Measurements from ENCODE around the gene PEMT. TPM values are rescaled to one million over a fixed set of nuclear protein-coding genes. Genes with fewer than 3 reads are reported as not detected.

The PEMT gene
- total RNA-seq, 1 experiment from 2014 or later, result 178 TPM

GRCh38 chr17:17463821-17464220, 127.7 kb downstream of the PEMT start:
- ATAC-seq (no peak), DNase-seq (no peak)
- H3K36me3 ChIP-seq (ENCODE audit: low read depth, low read length), result no peaks in the 10 kb centered on the region
- H4K20me1 ChIP-seq (ENCODE audit: low read length), result no peaks in the 10 kb centered on the region
- H3K9me3 ChIP-seq (ENCODE audit: low read length), result no peaks in the 10 kb centered on the region
- peaks cover 3% of the 10 kb centered on the region; the same call in 1 of the 2 replicates for H3K27me3 ChIP-seq (ENCODE audit: low read length)
- H3K4me1 ChIP-seq (ENCODE audit: insufficient read depth, low read length), result peaks cover 15% of the 10 kb centered on the region
- no peak overlapping the region for H3K27ac ChIP-seq (ENCODE audit: low read length)
- H3K4me3 ChIP-seq (ENCODE audit: low read length), result no peak overlapping the region
- no peak overlapping the region for H3K9ac ChIP-seq (ENCODE audit: low read length)
- no peak overlapping the region for H3K4me2 ChIP-seq (ENCODE audit: low read length)
- TF ChIP-seq EZH2 (IDR thresholded peaks at IDR 0.05; ENCODE audit: low read length, unreplicated experiment) (no peak), CTCF (conservative IDR thresholded peaks at IDR 0.05; ENCODE audit: low read depth, low read length) (no peak), EZH2phosphoT487 (IDR thresholded peaks at IDR 0.05; ENCODE audit: borderline replicate concordance, low read length) (no peak)
- no TSS peak for BruUV-seq (replicated peaks)
- no peaks in the 10 kb centered on the region for H3K9me2 ChIP-seq (replicated peaks; ENCODE audit: low read length)
- no peaks in the 10 kb centered on the region for H3K79me2 ChIP-seq (ENCODE audit: low read length)
- ChIA-PET CTCF (no interaction called here), POLR2A (ENCODE audit: unreplicated experiment) (no interaction called here)
- intact Hi-C loops (cut with micrococcal nuclease), result no loop called here
- no peak overlapping the region for H2AFZ ChIP-seq (ENCODE audit: low read length)
- H3F3A ChIP-seq (ENCODE audit: low read length, unreplicated experiment), result no peaks in the 10 kb centered on the region

DNA sequence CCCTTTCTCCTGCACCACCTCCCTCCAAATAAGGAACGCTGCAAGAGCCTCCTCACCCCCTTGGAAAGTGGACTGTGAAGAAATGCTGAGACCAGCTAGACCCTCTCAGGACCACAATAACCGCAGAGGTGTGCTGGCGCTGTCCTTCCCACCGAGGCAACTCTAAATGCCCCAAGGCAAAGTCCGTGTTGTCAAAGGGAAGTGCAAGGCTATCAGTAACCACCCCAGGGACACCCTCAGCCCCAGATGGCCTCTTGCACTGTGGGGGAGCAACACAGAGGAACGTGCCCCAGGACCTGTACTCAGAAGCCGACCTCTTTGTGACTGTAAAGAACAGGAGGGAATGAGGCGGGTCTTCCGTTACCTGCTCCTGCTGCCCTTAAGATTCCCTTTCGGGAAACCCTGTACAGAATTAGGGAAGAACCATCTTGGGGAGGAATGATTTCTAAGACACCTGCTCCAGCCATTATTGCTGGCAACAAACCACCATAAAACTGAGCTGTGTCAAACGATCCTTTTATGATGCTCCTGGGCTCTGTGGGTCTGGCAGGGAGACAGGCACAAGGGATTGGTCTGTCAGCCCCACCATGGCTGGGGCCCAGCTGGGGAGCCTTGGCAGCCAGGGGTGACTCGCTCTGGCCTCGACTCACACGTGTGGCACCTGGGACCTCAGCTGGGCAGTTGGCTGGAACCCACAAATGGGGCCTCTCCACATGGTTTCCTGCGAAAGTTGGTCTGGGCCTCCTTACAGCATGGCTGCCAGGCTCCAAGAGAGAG, 129.3 kb downstream of the PEMT start:
- no peaks in the 10 kb centered on the region for H4K20me1 ChIP-seq (ENCODE audit: low read length)
- peak; percentile 16 for DNase-seq
- no peak for TF ChIP-seq CTCF (conservative IDR thresholded peaks at IDR 0.05; ENCODE audit: low read depth, low read length)
- no peak for TF ChIP-seq EZH2 (IDR thresholded peaks at IDR 0.05; ENCODE audit: low read length, unreplicated experiment)
- no peak for TF ChIP-seq EZH2phosphoT487 (IDR thresholded peaks at IDR 0.05; ENCODE audit: borderline replicate concordance, low read length)
- intact Hi-C loops (cut with micrococcal nuclease), result no loop called here
- POLR2A ChIA-PET (ENCODE audit: unreplicated experiment), result no interaction called here
- H3K9me2 ChIP-seq (replicated peaks; ENCODE audit: low read length), result no peaks in the 10 kb centered on the region
- H3K36me3 ChIP-seq (ENCODE audit: low read depth, low read length), result no peaks in the 10 kb centered on the region
- ATAC-seq, result no peak
- no peak overlapping the region for H2AFZ ChIP-seq (ENCODE audit: low read length)
- no peak overlapping the region for H3K4me3 ChIP-seq (ENCODE audit: low read length)
- peaks cover 7% of the 10 kb centered on the region for H3K4me1 ChIP-seq (ENCODE audit: insufficient read depth, low read length)
- BruUV-seq (replicated peaks), result no TSS peak
- H3K27me3 ChIP-seq (ENCODE audit: low read length), result peaks cover 3% of the 10 kb centered on the region; the same call in 1 of the 2 replicates
- CTCF ChIA-PET, result no interaction called here
- no peak overlapping the region for H3K4me2 ChIP-seq (ENCODE audit: low read length)
- no peaks in the 10 kb centered on the region for H3K79me2 ChIP-seq (ENCODE audit: low read length)
- no peaks in the 10 kb centered on the region for H3K9me3 ChIP-seq (ENCODE audit: low read length)
- no peak overlapping the region for H3K9ac ChIP-seq (ENCODE audit: low read length)
- H3K27ac ChIP-seq (ENCODE audit: low read length), result no peak overlapping the region
- H3F3A ChIP-seq (ENCODE audit: low read length, unreplicated experiment), result no peaks in the 10 kb centered on the region

DNA sequence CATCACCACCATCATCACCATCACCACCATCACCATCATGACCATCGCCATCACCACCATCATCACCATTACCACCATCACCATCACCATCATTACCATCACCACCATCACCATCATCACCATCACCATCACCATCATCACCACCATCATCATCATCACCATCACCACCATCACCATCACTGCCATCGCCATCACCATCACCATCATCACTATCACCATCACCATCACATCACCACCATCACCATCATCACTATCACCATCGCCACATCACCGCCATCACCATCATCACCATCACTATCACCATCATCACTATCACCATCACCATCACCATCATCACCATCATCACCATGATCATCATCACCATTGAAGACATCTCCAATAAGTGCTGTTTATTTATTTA, 131.5 kb downstream of the PEMT start:
- no peak for DNase-seq
- no peak overlapping the region for H3K4me3 ChIP-seq (ENCODE audit: low read length)
- no peaks in the 10 kb centered on the region for H3K4me1 ChIP-seq (ENCODE audit: insufficient read depth, low read length)
- H3F3A ChIP-seq (ENCODE audit: low read length, unreplicated experiment), result no peaks in the 10 kb centered on the region
- ChIA-PET CTCF (no interaction called here), POLR2A (ENCODE audit: unreplicated experiment) (no interaction called here)
- H3K9me2 ChIP-seq (replicated peaks; ENCODE audit: low read length), result no peaks in the 10 kb centered on the region
- no peaks in the 10 kb centered on the region for H3K9me3 ChIP-seq (ENCODE audit: low read length)
- H3K27me3 ChIP-seq (ENCODE audit: low read length), result peaks cover 3% of the 10 kb centered on the region; the same call in 1 of the 2 replicates
- no peaks in the 10 kb centered on the region for H4K20me1 ChIP-seq (ENCODE audit: low read length)
- H3K4me2 ChIP-seq (ENCODE audit: low read length), result no peak overlapping the region
- no peak overlapping the region for H3K27ac ChIP-seq (ENCODE audit: low read length)
- H3K9ac ChIP-seq (ENCODE audit: low read length), result no peak overlapping the region
- no peak for TF ChIP-seq CTCF (conservative IDR thresholded peaks at IDR 0.05; ENCODE audit: low read depth, low read length)
- no peak for TF ChIP-seq EZH2 (IDR thresholded peaks at IDR 0.05; ENCODE audit: low read length, unreplicated experiment)
- no peak for TF ChIP-seq EZH2phosphoT487 (IDR thresholded peaks at IDR 0.05; ENCODE audit: borderline replicate concordance, low read length)
- no TSS peak for BruUV-seq (replicated peaks)
- intact Hi-C loops (cut with micrococcal nuclease), result no loop called here
- H2AFZ ChIP-seq (ENCODE audit: low read length), result no peak overlapping the region
- no peaks in the 10 kb centered on the region for H3K79me2 ChIP-seq (ENCODE audit: low read length)
- no peaks in the 10 kb centered on the region for H3K36me3 ChIP-seq (ENCODE audit: low read depth, low read length)
- no peak for ATAC-seq

All from PC-3 (cell line).